ENCODE results near the gene ATXN1.
"Not testable (repeated sequence)": the region's sequence is repeated elsewhere in the genome, so short reads cannot be mapped to it uniquely, and the experiment has no call there.

Gene ATXN1

DNA sequence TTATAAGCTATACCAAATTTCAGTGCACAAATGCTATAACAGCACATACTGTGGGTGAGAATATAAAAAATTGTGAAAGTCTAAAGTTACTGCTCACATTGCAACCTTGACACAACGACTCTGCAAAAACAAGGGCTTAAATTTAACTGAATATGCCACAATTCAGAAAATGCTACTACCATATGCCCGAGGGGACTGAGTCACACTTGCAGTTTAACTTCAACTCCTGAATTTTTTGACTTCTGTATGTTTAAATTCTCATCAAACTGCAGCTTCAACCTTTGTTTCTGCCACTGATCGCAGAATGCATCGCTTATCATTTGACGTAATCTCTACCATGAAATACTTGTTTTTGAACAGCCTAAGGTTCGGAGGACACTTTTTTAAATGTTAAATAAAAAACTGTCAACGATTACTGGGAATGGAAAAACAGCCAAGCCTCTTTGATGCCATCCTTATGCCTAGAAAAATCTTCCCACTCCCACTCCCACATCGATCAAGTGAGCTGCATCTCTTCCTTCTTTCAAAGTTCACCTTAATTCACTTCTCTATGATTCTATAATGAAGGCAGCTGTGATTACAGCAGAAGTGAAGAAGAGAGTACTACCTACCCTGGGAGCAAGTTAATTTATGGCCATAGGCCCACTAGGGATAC lies 136.5 kb downstream of the ATXN1 start:
- no peak for DNase-seq (ENCODE audit: low read depth in 1 of 2, low spot score in 1 of 2)

DNA sequence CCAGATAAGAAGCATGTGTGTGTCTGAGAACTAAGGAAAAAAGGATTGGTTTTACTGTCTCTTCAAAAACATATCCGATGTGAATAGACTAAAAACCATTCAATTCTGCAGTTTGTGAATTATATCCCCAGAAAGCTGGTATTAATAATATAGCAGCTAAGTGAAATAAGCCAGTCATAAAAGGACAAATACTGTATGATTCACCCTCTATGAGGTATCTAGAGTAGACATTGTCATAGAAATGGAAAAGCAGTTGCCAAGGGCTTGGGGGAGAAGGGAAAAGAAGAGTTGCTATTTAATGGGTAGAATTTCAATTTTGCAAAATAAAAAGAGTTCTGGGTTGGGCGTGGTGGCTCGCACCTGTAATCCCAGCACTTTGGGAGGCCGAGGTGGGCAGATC lies 137.5 kb downstream of the ATXN1 start:
- no peak for DNase-seq (ENCODE audit: low read depth in 1 of 2, low spot score in 1 of 2)

DNA sequence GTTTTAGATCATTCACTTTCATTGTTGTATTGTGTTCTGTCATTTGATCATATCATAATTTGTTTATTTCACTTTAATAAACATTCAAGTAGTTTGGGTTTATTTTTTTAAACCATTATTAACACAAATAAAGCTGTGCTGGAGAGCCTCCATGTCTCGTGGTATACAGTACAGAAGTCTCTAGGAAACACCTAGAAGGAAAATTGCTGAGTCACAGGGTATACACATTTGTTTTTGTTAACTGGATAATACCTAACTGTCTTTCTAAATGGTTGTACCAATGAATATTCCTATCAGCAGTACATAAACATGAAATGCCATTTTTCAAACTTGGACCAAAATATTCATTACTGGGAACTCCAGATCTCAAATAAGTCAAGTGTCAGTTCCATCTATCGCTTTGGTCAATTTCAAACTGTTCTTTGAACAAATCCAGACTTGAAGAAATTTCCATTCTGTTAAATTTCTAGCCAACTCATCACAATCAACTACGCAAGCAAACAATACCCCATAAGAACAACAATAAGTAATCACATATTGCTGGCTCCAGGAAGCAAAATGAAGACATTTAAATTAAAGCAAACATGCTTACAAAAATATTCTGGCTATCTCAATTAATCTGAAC lies 138.1 kb downstream of the ATXN1 start:
- DNase-seq (ENCODE audit: low read depth in 1 of 2, low spot score in 1 of 2): no peak

DNA sequence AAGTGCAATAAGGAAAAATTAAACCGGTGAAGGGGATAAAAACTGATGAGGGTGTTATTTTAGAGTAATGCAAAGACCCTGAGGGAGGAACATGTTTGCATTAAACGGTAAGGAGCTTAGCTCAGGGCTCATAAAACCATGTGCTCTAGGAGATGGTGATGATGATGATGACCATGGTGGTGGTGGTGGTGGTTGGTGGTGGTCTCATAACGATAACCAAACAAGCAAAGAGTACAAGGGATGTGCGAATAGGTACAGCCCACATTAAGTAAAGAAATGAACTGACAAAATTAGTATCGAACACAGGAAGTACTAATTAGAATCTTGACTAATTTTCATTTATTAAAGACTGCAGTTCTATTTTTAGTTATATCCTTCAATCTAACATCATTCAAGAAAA lies 139.1 kb downstream of the ATXN1 start:
- DNase-seq (ENCODE audit: low read depth in 1 of 2, low spot score in 1 of 2): no peak

DNA sequence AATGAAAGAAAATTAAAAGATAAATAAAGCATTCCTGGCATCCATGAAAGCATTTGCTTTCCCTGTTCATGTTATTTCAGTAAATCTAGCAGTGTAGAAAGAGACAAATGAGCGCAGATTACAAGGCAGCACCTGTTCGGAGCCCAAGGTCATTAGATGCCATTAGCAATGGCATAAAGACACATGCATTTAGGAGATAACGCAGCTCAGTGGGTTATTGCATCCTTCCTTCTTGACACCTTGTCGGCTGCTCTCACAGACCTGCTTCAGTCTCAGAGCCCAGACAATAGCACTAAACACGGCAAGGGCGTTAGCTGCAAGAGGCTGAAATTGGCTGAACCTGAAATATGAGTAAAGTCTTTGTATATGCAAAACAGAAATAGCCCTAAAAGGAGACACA lies 140.3 kb downstream of the ATXN1 start:
- DNase-seq (ENCODE audit: low read depth in 1 of 2, low spot score in 1 of 2): no peak

DNA sequence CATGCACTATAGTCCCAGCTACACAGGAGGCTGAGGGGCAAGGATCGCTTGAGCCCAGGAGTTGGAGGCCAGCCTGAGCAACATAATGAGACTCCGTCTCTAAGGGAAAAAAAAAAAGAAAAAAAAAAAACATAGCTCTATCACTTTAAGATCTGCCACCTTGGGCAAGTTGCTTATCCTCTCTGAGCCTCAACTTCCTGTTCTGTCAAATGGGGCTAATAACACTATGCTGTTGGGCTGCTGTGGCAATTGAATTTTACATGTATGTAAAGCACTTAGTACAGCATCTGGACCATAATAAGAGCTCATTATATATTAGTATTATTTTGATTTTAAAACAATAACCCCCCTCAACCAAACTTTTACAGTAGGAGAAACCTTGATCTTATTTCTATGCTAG lies 141.5 kb downstream of the ATXN1 start:
- no peak for DNase-seq (ENCODE audit: low read depth in 1 of 2, low spot score in 1 of 2)

DNA sequence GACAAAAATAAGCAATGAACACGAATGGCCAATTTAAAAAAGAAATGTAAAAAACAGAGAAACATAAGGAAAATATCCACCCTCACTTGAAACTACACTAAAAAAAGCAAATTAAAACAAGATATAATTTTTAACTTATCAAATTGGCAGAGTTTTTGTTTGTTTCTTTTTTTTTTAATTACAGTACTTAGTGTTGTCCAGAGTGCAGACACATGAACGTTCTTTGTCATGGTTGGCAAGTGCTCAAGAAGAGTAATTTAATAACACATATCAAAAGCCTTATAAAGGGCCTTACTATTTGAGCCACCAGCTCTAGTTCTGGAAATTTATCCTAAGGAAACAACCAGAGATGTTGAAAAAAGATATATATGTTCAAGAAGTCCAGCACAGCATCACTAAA lies 142.3 kb downstream of the ATXN1 start:
- no peak for DNase-seq (ENCODE audit: low read depth in 1 of 2, low spot score in 1 of 2)

DNA sequence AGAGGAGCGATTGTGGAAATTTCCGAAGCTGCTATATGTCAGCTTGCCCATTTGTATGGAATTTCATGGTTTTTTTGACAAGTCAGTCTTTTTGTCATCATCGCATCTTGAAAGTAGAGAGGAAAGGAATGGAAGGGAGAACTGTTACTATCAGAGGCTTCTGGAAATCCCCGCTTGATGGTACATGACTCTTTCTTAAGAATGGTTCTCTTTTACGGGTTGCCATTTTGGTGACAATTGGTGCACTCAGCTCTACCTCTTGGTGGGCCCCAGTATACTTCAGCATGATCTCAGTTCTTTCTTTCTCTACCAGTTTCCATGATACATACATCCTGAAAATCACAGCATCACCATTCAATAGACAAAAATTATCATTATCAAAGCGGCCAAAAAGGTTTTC lies 146.0 kb downstream of the ATXN1 start:
- not testable (repeated sequence) for DNase-seq (ENCODE audit: low read depth in 1 of 2, low spot score in 1 of 2)

DNA sequence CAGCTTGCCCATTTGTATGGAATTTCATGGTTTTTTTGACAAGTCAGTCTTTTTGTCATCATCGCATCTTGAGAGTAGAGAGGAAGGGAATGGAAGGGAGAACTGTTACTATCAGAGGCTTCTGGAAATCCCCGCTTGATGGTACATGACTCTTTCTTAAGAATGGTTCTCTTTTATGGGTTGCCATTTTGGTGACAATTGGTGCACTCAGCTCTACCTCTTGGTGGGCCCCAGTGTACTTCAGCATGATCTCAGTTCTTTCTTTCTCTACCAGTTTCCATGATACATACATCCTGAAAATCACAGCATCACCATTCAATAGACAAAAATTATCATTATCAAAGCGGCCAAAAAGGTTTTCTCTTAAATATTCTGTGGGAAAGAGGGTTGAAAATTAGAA lies 147.1 kb downstream of the ATXN1 start:
- not testable (repeated sequence) for DNase-seq (ENCODE audit: low read depth in 1 of 2, low spot score in 1 of 2)

DNA sequence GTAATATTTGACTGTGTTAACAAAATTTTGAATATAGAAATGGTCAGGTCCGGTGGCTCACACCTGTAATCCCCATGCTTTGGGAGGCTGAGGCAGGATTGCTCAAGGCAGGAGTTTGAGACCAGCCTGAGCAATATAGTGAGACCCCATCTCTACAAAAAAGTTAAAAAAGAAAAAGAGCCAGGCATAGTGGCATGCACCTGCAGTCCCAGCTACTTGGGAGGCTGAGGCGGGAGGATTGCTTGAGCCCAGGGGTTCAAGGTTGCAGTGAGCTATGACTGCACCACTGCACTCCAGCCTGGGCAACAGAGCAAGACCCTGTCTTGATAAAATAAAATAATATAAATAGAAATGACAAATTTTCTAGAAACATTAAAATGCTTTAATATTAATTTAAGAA lies 147.8 kb downstream of the ATXN1 start:
- DNase-seq (ENCODE audit: low read depth in 1 of 2, low spot score in 1 of 2): not testable (repeated sequence)

DNA sequence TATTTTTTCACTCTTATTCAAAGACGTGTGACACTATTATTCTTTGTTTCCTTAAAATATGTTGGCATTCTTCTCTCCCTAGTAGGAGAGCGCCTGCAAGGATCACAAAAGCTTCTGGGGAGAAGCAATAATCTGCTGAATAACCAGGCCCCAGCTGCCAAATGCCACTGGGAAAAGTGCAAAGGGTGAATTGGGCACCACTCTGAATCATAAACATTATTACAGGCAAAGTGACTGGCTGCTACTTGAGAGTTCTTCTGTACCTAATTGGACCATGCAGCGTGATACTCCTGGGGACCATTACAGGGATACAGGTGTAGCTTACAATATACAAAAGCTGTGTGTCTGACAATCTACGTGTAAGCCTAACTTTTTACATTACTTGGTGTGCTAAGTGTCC lies 152.8 kb downstream of the ATXN1 start:
- DNase-seq (ENCODE audit: low read depth in 1 of 2, low spot score in 1 of 2): no peak

DNA sequence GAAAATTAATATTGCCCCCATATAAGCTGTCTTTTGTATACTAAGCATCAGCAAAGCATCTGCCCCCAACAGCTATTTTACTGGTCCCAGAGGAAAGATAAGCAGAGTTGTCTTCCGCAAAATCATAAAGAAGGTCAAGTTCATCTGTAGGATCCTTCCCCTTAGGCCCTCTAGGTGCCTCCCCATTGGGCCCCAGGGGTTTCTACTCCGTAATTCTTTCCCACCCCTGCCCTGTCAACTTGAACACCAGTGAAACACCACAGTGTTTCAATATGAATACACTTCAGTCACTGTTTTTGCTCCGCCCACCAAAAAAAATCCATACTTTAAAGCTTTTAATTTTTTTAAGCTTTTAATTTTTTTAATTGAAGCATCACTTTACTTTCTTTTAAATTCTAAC lies 159.2 kb downstream of the ATXN1 start:
- peak in 1 of 2 donors; percentile 6 for DNase-seq (ENCODE audit: low read depth in 1 of 2, low spot score in 1 of 2)

DNA sequence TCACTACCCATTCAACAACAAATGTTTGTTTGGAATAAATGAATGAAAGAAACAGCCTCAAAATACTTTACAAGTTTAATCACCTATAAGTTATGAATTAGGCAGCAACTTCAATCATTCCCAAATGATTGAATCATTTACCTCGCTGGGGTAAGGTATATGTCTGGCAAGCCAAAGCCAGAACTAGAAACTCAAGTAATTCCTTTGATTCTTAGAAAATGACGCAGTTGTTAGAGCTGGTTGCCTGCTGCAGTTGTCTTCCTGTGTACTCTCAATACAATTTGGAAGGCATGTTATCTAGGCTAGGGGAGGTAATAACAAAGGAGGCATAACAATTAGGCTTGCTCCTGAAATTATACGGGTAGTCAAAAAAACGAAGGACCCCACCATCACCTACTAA lies 160.6 kb downstream of the ATXN1 start:
- DNase-seq (ENCODE audit: low read depth in 1 of 2, low spot score in 1 of 2): no peak

DNA sequence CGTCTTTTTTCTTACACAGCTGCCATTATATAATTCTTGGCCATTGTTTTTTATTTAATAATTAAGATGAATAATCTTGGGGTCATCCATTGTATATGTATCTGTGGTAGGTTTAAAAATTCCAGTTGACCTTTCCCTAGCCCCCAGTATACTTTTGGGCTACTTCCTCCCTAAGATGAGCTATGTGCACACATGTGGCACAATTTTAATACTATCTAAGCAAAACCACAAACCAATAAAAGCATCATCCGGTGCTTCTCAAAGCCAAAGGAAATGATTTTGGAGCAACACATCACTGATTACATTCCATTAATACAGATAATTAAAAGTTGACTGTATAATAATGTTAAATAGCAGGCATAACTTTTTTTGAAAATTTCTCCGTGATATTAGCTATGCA lies 161.2 kb downstream of the ATXN1 start:
- no peak for DNase-seq (ENCODE audit: low read depth in 1 of 2, low spot score in 1 of 2)

DNA sequence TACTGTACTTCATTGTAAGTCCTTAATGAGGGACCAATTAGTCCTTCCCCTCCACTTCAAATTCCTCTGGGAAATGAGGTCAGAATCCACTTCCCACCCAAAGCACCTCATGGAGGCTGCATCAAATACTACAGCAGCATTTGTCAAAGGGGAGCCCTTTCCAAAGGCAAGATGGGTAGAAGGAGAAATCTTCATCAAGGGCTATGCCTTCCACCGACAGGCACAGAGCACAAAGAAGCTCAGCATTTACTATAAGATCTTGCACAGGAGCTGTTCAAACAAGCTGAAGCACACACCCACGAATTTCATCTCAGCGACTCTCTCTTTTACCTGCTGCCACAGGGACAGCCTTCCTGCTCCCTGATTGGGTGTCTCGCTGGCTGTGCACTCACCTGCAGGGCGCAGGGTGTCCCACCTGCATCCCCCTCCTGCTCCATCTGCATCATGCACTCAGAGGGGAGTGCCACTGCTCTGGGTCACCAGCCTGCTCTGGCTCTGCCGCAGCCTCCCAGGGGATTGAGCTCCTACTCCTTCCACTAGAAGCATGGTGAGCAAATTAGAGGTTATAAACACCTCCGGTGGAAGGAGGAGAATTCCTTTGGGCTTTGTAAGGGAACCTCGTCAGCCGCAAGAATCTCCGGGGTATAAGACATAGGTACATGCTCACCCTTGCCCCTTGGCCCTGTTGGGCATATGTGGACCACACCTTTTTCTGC lies 164.5 kb downstream of the ATXN1 start:
- DNase-seq (ENCODE audit: low read depth in 1 of 2, low spot score in 1 of 2): no peak

DNA sequence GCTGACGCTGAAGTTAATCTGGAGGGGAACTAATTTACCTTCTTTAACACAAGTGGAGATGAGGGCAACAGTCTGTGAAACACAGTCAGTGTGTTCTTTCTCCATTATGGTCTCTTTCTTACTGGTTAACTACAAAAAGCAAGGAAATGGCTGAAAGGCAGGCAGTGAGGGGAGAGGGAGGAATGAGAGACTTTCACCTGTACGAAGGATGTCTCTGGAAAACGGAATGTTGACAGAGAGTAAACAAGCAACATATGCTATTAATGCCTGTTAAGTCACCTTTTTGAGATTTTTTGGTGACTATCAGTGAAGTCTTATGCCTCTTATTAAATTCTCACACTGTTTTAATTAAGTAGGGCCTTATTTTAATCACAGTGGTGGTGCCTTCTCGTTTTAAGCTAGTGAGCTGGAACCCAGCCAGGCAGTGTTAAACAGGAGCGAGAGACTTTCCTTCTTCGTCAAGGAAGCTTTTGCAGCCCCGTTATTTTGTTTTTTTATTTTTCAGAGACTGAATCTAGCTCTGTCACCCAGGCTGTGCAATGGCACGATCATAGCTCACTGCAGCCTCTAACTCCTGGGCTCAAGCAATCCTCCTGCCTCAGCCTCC lies 165.6 kb downstream of the ATXN1 start:
- DNase-seq (ENCODE audit: low read depth in 1 of 2, low spot score in 1 of 2): no peak

DNA sequence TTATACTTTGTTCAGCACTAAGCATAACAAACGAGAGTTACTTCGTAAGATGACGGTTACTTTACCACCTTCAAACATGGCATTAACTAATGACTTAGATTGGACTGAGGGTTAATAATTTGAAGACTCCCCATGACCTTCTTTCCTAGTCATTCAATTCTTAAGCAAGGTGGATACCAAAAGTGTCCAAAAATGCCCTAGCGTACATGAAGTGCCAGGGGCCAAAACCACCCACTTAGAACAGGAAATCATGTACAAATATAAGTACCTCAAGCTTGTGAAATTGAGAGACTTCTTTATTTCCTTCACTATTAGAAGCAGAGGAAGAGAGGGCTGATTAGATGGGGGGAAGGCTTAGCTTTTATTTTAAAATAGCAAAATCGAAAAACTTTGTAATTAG lies 166.4 kb downstream of the ATXN1 start:
- DNase-seq (ENCODE audit: low read depth in 1 of 2, low spot score in 1 of 2): no peak

DNA sequence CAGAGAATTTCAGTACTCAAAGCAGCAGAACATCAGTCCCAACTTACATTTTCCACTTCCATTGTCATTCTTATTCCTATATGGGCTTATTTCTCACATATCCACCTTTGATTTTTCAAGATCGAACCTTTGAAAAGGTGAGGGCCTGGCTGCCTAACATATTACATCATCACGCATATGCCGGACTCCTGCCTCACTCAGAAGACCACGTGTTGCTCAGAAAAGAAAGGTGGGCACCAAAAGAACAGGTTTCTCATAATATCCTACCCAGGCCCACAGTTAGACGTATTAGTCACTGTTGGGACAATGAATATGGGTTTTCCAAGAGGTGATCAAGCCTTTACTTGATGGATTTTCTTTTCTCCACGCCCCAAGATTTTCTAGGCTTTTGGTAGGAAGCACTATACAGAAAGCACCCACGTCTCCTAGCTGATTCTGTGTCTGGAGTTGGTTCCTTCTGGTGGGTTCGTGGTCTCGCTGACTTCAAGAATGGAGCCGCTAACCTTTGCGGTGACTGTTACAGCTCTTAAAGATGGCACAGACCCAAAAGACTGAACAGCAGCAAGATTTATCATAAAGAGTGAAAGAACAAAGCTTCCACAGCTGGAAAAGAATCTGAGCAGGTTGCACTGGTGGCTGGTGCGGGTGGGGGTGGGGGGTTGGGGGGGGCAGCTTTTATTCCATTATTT lies 168.9 kb downstream of the ATXN1 start:
- DNase-seq (ENCODE audit: low read depth in 1 of 2, low spot score in 1 of 2): no peak

DNA sequence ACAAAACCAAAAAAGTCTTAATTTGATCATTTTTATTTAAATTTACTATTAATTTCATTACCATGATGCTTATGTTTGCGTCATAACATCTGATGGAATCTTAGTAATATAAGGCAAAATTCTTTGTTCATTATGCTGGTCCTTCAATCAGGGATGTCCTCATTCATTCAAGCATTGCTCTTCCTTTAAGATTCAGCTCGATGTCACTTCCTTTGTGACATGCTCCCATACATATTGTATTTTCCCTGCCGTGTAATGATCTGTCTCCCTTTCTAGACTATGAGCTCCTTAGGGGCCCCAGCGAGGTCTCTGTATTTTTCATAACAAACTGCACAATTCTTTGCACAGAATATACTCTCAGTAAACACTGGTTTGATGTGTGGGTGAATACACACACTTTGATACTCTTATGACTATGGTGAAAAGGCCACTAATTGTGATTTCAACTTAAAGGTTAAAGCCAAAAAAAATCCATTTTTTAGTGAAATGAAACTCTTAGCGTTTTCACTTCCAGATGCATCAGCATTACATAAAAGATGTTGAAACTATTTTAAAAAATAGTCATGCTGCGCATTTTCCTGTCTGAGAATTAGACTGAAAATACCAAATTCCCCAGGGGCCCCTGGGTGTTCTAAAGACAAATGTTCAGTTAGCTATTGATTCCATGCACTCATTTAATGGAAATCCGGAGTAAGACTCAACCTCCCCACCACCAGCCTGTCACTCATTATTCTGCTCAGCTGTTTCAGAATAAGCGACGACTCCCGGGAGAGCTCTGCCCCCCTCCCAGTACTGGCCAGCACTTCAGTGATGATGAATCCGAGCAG lies 169.7 kb downstream of the ATXN1 start:
- peak in 1 of 2 donors; percentile 3 for DNase-seq (ENCODE audit: low read depth in 1 of 2, low spot score in 1 of 2)

DNA sequence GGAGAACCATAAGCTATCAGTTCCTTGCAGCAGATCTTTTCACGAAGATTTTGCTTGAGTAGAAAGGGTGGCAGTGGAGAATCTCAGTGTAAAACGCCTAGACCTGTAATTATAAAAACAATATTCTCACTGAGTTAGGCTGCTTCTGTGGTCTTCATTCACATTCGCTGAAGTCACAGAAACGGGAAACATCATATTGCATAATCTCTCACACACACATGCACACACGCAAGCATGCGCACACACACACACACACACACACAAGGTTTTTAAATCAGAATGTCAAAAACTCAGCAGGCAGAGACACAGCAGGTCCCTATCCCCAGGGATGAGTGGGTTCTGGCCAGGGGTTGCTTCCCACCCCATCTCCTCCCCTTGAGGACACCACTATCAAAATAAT lies 175.5 kb downstream of the ATXN1 start:
- no peak for DNase-seq (ENCODE audit: low read depth in 1 of 2, low spot score in 1 of 2)

Measured in activated T-helper 1 cell treated with anti-CD3 and anti-CD28 coated beads, Interleukin-2, amount 50 U/mL, for 16 hours (primary cell).